HEK293 (cell line): Measurements from ENCODE around the gene RMND5B.

Experiments
- CTCF ChIA-PET: fragments of 350-600 bp; formaldehyde crosslinking; extraction: SDS; loops from one replicate; lab custom pipeline; 2021; ENCODE audit warnings: antibody characterized with exemption; lab: Yijun Ruan, JAX
- POLR2A ChIA-PET: fragments of 300-600 bp; formaldehyde crosslinking; extraction: SDS; loops from one replicate; lab custom pipeline; 2020; ENCODE audit warnings: antibody characterized with exemption, inconsistent platforms; lab: Yijun Ruan, JAX
- H3K27ac ChIP-seq: fragments of 200-500 bp; sonication (Bioruptor generic); 2 replicates; pipeline ENCODE4 v1.5.1; 2014; ENCODE audit warnings: low read depth, low read length, control low read depth, inconsistent platforms; ENCODE audit errors: extremely low read depth
- H3K36me3 ChIP-seq, 2 experiments: fragments of 200-500 bp in 1 of 2; sonication (Bioruptor generic) in 1 of 2; 1 replicate in 1 of 2; 2 replicates in 1 of 2; pipeline ENCODE4 v1.5.1; 2014 to 2017; ENCODE audit warnings: inconsistent platforms in 2 of 2, low read length in 2 of 2; ENCODE audit not compliant: control insufficient read depth in 2 of 2, insufficient read depth in 1 of 2
- H3K4me1 ChIP-seq: fragments of 200-500 bp; sonication (Bioruptor generic); 2 replicates; pipeline ENCODE4 v1.5.1; 2014; ENCODE audit warnings: mild to moderate bottlenecking, low read length, inconsistent platforms; ENCODE audit not compliant: control insufficient read depth, insufficient read depth
- H3K4me3 ChIP-seq: 2 replicates; pipeline ENCODE4 v1.5.1; 2011; ENCODE audit warnings: low read depth, mild to moderate bottlenecking, control low read depth, low read length, moderate library complexity
- H3K9me3 ChIP-seq: fragments of 200-500 bp; sonication (Bioruptor generic); 2 replicates; pipeline ENCODE4 v1.5.1; 2014; ENCODE audit warnings: low read depth, low read length, inconsistent platforms; ENCODE audit not compliant: control insufficient read depth, insufficient read depth
- BCL11A ChIP-seq: fragments of 450-650 bp; formaldehyde crosslinking; IDR thresholded peaks from 2 replicates; pipeline ENCODE4 v1.5.1; 2016; ENCODE audit warnings: low read depth, missing biosample characterization, missing genetic modification characterization
- GLIS2 ChIP-seq: fragments of 450-650 bp; formaldehyde crosslinking; IDR thresholded peaks from 2 replicates; pipeline ENCODE4 v1.5.1; 2016; ENCODE audit warnings: missing biosample characterization, missing genetic modification characterization
- PRDM1 ChIP-seq: fragments of 450-650 bp; formaldehyde crosslinking; IDR thresholded peaks from 2 replicates; pipeline ENCODE4; 2016; ENCODE audit warnings: missing biosample characterization, missing genetic modification characterization
- TRIM28 ChIP-seq: IDR thresholded peaks from 2 replicates; pipeline ENCODE4 v1.6.1; 2011; ENCODE audit warnings: low read length, control low read depth, borderline replicate concordance
- ZNF114 ChIP-seq: fragments of 450-650 bp; formaldehyde crosslinking; IDR thresholded peaks from 2 replicates; pipeline ENCODE4 v1.5.0; 2017; ENCODE audit warnings: missing biosample characterization, missing genetic modification characterization
- ZNF202 ChIP-seq: fragments of 450-650 bp; formaldehyde crosslinking; IDR thresholded peaks from 2 replicates; pipeline ENCODE4 v1.5.1; 2016; ENCODE audit warnings: missing biosample characterization, missing genetic modification characterization, borderline replicate concordance
- ZNF221 ChIP-seq: fragments of 450-650 bp; formaldehyde crosslinking; IDR thresholded peaks from 2 replicates; pipeline ENCODE4 v1.5.1; 2017; ENCODE audit warnings: missing biosample characterization, missing genetic modification characterization, borderline replicate concordance
- ZNF292 ChIP-seq: fragments of 450-650 bp; formaldehyde crosslinking; IDR thresholded peaks from 2 replicates; pipeline ENCODE4 v1.5.1; 2016; ENCODE audit warnings: low read depth, missing biosample characterization, missing genetic modification characterization, borderline replicate concordance
- ZNF473 ChIP-seq: fragments of 450-650 bp; formaldehyde crosslinking; IDR thresholded peaks from 2 replicates; pipeline ENCODE4 v1.5.1; 2017; ENCODE audit warnings: missing biosample characterization, missing genetic modification characterization
- ZNF561 ChIP-seq: fragments of 450-650 bp; IDR thresholded peaks from 2 replicates; pipeline ENCODE4 v1.5.1; 2018; ENCODE audit warnings: missing biosample characterization, missing genetic modification characterization, borderline replicate concordance
- ZNF610 ChIP-seq: fragments of 450-650 bp; formaldehyde crosslinking; IDR thresholded peaks from 2 replicates; pipeline ENCODE4 v1.5.1; 2016; ENCODE audit warnings: missing biosample characterization, missing genetic modification characterization, borderline replicate concordance
- ZNF76 ChIP-seq: fragments of 450-650 bp; formaldehyde crosslinking; IDR thresholded peaks from 2 replicates; pipeline ENCODE4; 2016; ENCODE audit warnings: low read depth, missing biosample characterization, missing genetic modification characterization, borderline replicate concordance
- TF ChIP-seq, protein P1 (sequence below): fragments of 450-650 bp; formaldehyde crosslinking; IDR thresholded peaks from 2 replicates; pipeline ENCODE4 v1.5.1; 2016; ENCODE audit warnings: missing biosample characterization, missing genetic modification characterization
- TF ChIP-seq, protein P2 (sequence below): fragments of 450-650 bp; formaldehyde crosslinking; conservative IDR thresholded peaks from 2 replicates; pipeline ENCODE4 v1.5.1; 2016; ENCODE audit warnings: low read depth, missing biosample characterization, missing genetic modification characterization
- TF ChIP-seq, protein P3 (sequence below): sonication (generic); formaldehyde crosslinking; IDR thresholded peaks from 2 replicates; pipeline ENCODE4 v1.8.1; 2022; ENCODE audit warnings: mild to moderate bottlenecking, moderate library complexity, missing genetic modification reagents
- TF ChIP-seq, protein P4 (sequence below): fragments of 450-650 bp; formaldehyde crosslinking; IDR thresholded peaks from 2 replicates; pipeline ENCODE4 v1.5.1; 2016; ENCODE audit warnings: missing biosample characterization, missing genetic modification characterization
- TF ChIP-seq, protein P5 (sequence below): fragments of 450-650 bp; formaldehyde crosslinking; IDR thresholded peaks from 2 replicates; pipeline ENCODE4 v1.5.1; 2017; ENCODE audit warnings: missing biosample characterization, missing genetic modification characterization
- TF ChIP-seq, protein P6 (sequence below): fragments of 450-650 bp; IDR thresholded peaks from 2 replicates; pipeline ENCODE4 v1.5.1; 2018; ENCODE audit warnings: missing biosample characterization, mild to moderate bottlenecking, missing genetic modification characterization
- TF ChIP-seq, protein P7 (sequence below): fragments of 450-650 bp; formaldehyde crosslinking; IDR thresholded peaks from 2 replicates; pipeline ENCODE4 v1.5.1; 2016; ENCODE audit warnings: missing biosample characterization, missing genetic modification characterization
- TF ChIP-seq, protein P8 (sequence below): fragments of 450-650 bp; IDR thresholded peaks from 2 replicates; pipeline ENCODE4 v1.5.1; 2018; ENCODE audit warnings: missing biosample characterization, missing genetic modification characterization

RMND5B gene

DNA sequence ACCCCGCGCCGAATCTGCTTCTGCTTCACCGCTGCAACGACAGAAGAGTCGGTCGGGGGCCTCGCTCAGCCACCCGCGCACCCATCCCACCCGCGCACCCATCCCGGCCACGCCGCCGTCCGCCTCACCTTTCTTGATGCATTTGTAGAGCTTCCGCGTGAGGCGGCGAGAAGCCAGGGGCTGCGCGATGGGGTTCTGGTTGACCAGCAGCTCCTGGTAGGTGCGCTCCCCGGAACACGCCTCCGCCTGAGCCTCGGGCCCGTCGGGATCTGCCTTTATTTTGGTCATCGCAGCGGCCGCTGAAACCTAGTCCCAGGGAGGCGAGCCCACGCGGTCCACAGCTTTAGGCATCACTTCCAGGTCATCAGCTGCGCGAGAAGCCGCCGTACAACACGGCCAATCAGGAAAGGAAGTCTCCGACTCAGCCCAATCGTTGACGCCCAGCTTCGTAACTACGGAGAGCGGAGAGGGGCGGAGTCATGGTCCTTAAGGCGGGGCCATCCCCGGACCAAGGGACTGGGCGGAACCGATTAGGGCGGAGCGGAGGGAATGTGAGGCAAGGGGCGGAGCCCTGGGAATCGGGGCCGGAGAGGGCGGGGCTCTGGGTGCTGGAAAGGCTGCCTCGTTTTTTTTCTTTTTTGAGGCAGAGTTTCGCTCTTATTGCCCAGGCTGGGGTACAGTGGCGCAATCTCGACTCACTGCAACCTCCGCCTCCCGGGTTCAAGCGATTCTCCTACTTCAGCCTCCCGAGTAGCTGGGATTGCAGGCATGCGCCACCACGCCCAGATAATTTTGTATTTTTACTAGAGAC, 22.9 kb downstream of the RMND5B start, which contains the start of gene NHP2 (continued):
- TF ChIP-seq, protein P1, sequence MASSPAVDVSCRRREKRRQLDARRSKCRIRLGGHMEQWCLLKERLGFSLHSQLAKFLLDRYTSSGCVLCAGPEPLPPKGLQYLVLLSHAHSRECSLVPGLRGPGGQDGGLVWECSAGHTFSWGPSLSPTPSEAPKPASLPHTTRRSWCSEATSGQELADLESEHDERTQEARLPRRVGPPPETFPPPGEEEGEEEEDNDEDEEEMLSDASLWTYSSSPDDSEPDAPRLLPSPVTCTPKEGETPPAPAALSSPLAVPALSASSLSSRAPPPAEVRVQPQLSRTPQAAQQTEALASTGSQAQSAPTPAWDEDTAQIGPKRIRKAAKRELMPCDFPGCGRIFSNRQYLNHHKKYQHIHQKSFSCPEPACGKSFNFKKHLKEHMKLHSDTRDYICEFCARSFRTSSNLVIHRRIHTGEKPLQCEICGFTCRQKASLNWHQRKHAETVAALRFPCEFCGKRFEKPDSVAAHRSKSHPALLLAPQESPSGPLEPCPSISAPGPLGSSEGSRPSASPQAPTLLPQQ (tag by site-specific recombination) = peak; percentile 50; the same call in 1 of the 2 replicates
- TF ChIP-seq ZNF202 (tag by site-specific recombination) (no peak), PRDM1 (tag by site-specific recombination) (no peak), ZNF292 (tag by site-specific recombination) (no peak), TRIM28 (0 out of 2 replicates have a peak, but pooled peaks have one; percentile 33), ZNF76 (peak; percentile 64; the same call in 1 of the 2 replicates), ZNF610 (no peak)
- TF ChIP-seq, protein P2, sequence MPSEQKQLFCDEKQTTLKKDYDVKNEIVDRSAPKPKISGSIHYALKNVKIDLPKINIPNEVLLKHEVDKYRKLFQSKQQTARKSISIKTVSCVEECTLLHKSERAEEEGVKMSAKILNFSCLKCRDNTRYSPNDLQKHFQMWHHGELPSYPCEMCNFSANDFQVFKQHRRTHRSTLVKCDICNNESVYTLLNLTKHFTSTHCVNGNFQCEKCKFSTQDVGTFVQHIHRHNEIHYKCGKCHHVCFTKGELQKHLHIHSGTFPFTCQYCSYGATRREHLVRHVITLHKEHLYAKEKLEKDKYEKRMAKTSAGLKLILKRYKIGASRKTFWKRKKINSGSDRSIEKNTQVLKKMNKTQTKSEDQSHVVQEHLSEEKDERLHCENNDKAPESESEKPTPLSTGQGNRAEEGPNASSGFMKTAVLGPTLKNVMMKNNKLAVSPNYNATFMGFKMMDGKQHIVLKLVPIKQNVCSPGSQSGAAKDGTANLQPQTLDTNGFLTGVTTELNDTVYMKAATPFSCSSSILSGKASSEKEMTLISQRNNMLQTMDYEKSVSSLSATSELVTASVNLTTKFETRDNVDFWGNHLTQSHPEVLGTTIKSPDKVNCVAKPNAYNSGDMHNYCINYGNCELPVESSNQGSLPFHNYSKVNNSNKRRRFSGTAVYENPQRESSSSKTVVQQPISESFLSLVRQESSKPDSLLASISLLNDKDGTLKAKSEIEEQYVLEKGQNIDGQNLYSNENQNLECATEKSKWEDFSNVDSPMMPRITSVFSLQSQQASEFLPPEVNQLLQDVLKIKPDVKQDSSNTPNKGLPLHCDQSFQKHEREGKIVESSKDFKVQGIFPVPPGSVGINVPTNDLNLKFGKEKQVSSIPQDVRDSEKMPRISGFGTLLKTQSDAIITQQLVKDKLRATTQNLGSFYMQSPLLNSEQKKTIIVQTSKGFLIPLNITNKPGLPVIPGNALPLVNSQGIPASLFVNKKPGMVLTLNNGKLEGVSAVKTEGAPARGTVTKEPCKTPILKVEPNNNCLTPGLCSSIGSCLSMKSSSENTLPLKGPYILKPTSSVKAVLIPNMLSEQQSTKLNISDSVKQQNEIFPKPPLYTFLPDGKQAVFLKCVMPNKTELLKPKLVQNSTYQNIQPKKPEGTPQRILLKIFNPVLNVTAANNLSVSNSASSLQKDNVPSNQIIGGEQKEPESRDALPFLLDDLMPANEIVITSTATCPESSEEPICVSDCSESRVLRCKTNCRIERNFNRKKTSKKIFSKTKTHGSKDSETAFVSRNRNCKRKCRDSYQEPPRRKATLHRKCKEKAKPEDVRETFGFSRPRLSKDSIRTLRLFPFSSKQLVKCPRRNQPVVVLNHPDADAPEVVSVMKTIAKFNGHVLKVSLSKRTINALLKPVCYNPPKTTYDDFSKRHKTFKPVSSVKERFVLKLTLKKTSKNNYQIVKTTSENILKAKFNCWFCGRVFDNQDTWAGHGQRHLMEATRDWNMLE (tag by site-specific recombination) = peak; percentile 72
- TF ChIP-seq, protein P3, sequence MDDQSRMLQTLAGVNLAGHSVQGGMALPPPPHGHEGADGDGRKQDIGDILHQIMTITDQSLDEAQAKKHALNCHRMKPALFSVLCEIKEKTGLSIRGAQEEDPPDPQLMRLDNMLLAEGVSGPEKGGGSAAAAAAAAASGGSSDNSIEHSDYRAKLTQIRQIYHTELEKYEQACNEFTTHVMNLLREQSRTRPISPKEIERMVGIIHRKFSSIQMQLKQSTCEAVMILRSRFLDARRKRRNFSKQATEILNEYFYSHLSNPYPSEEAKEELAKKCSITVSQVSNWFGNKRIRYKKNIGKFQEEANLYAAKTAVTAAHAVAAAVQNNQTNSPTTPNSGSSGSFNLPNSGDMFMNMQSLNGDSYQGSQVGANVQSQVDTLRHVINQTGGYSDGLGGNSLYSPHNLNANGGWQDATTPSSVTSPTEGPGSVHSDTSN (CRISPR knock-in tag) = no peak
- TF ChIP-seq, protein P4, sequence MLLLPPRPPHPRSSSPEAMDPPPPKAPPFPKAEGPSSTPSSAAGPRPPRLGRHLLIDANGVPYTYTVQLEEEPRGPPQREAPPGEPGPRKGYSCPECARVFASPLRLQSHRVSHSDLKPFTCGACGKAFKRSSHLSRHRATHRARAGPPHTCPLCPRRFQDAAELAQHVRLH (tag by site-specific recombination) = no peak

DNA sequence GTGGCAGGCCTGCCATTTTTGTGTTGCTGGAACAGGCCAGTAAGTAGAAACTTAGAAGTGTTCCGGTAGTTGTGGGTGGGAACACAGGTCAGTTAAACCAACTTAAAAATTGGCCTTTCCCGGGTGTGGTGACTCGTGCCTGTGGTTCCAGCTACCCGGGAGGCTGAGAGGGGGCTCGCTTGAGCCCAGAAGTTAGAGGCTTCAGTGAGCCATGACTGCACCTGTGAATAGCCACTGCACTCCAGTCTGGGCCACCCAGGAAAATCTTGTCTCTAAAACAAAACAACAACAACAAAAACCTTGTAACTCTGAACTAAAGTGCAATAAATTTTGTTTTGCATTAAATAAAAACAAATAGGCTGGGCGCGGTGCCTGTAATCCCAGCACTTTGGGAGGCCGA, 24.3 kb downstream of the RMND5B start:
- Histone ChIP-seq H3K4me3 (no peak overlapping the region), H3K4me1 (peaks cover 4% of the 10 kb centered on the region; the same call in 1 of the 2 replicates), H3K36me3 (peaks cover 11 to 22% of the 10 kb centered on the region in 2 experiments; a peak in 2 of 3 replicates), H3K27ac (no peak overlapping the region), H3K9me3 (no peaks in the 10 kb centered on the region)
- CTCF ChIA-PET = interaction anchor here (0.6 to 13.3 kb wide), 3 partner anchors 34 to 1043 kb away, joined by 3 to 204 read pairs (median 4); no protein-coding TSS in a partner anchor
- POLR2A ChIA-PET = interaction anchor here (0.6 kb wide), 1 partner anchor 788 kb away, joined by 4 read pairs; no protein-coding TSS in a partner anchor
- TF ChIP-seq ZNF221 (tag by site-specific recombination) = no peak
- no peak for TF ChIP-seq BCL11A (tag by site-specific recombination)
- TF ChIP-seq, protein P5, sequence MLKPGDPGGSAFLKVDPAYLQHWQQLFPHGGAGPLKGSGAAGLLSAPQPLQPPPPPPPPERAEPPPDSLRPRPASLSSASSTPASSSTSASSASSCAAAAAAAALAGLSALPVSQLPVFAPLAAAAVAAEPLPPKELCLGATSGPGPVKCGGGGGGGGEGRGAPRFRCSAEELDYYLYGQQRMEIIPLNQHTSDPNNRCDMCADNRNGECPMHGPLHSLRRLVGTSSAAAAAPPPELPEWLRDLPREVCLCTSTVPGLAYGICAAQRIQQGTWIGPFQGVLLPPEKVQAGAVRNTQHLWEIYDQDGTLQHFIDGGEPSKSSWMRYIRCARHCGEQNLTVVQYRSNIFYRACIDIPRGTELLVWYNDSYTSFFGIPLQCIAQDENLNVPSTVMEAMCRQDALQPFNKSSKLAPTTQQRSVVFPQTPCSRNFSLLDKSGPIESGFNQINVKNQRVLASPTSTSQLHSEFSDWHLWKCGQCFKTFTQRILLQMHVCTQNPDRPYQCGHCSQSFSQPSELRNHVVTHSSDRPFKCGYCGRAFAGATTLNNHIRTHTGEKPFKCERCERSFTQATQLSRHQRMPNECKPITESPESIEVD (tag by site-specific recombination) = no peak
- no peak for TF ChIP-seq ZNF561 (tag by site-specific recombination)
- TF ChIP-seq ZNF114 (tag by site-specific recombination) = no peak
- TF ChIP-seq, protein P6, sequence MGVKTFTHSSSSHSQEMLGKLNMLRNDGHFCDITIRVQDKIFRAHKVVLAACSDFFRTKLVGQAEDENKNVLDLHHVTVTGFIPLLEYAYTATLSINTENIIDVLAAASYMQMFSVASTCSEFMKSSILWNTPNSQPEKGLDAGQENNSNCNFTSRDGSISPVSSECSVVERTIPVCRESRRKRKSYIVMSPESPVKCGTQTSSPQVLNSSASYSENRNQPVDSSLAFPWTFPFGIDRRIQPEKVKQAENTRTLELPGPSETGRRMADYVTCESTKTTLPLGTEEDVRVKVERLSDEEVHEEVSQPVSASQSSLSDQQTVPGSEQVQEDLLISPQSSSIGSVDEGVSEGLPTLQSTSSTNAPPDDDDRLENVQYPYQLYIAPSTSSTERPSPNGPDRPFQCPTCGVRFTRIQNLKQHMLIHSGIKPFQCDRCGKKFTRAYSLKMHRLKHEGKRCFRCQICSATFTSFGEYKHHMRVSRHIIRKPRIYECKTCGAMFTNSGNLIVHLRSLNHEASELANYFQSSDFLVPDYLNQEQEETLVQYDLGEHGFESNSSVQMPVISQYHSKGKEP (tag by site-specific recombination) = no peak
- TF ChIP-seq, protein P7, sequence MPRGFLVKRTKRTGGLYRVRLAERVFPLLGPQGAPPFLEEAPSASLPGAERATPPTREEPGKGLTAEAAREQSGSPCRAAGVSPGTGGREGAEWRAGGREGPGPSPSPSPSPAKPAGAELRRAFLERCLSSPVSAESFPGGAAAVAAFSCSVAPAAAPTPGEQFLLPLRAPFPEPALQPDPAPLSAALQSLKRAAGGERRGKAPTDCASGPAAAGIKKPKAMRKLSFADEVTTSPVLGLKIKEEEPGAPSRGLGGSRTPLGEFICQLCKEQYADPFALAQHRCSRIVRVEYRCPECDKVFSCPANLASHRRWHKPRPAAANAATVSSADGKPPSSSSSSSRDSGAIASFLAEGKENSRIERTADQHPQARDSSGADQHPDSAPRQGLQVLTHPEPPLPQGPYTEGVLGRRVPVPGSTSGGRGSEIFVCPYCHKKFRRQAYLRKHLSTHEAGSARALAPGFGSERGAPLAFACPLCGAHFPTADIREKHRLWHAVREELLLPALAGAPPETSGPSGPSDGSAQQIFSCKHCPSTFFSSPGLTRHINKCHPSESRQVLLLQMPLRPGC = no peak
- no peak for TF ChIP-seq GLIS2 (tag by site-specific recombination)
- TF ChIP-seq, protein P8, sequence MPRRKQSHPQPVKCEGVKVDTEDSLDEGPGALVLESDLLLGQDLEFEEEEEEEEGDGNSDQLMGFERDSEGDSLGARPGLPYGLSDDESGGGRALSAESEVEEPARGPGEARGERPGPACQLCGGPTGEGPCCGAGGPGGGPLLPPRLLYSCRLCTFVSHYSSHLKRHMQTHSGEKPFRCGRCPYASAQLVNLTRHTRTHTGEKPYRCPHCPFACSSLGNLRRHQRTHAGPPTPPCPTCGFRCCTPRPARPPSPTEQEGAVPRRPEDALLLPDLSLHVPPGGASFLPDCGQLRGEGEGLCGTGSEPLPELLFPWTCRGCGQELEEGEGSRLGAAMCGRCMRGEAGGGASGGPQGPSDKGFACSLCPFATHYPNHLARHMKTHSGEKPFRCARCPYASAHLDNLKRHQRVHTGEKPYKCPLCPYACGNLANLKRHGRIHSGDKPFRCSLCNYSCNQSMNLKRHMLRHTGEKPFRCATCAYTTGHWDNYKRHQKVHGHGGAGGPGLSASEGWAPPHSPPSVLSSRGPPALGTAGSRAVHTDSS (tag by site-specific recombination) = no peak
- no peak for TF ChIP-seq ZNF473 (tag by site-specific recombination)
